Upper lobe of right lung (tissue), 1 donor: ENCODE data around the gene HMCN1. TPM values are rescaled to one million over a fixed set of nuclear protein-coding genes. Genes with fewer than 3 reads are reported as not detected.
"Not testable (repeated sequence)": the region's sequence is repeated elsewhere in the genome, so short reads cannot be mapped to it uniquely, and the experiment has no call there.

ENCODE experiments used
- ATAC-seq: fragments of 200-7000 bp; cut with Tn5 transposase; one replicate; pipeline ENCODE4 v1.9.1; 2020; ENCODE audit warnings: mild to moderate bottlenecking, moderate library complexity
- DNase-seq: peaks from one replicate; pipeline ENCODE4 v3.0.0-alpha.2; 2020
- H3K27ac ChIP-seq: fragments of 200-600 bp; one replicate; pipeline ENCODE4 v1.8.0; 2022
- H3K27me3 ChIP-seq: fragments of 200-600 bp; one replicate; pipeline ENCODE4 v1.8.0; 2022; ENCODE audit warnings: mild to moderate bottlenecking
- H3K36me3 ChIP-seq: fragments of 200-600 bp; one replicate; pipeline ENCODE4 v1.8.0; 2022
- H3K4me1 ChIP-seq: fragments of 200-600 bp; one replicate; pipeline ENCODE4 v1.8.0; 2022
- H3K4me3 ChIP-seq: fragments of 200-600 bp; one replicate; pipeline ENCODE4 v1.8.0; 2022; ENCODE audit warnings: mild to moderate bottlenecking
- H3K9me3 ChIP-seq: fragments of 200-600 bp; one replicate; pipeline ENCODE4 v1.8.0; 2022
- intact Hi-C: fragments of 100-400 bp; cut with DNase I; formaldehyde crosslinking; loops from one replicate; pipeline ENCODE4 v1.11.0; 2022
- total RNA-seq: library from RNA; stranded (reverse); fragmentation: NEBNext Ultra II Directional; extraction: Animal tissue kit (Norgen Biotek cat#: 25700); gene quantifications from one replicate; pipeline ENCODE4 v1.2.1, GENCODE V29; 2021
- TF ChIP-seq, protein P1 (sequence below): fragments of 200-600 bp; IDR thresholded peaks from one replicate; pipeline ENCODE4 v1.8.0; 2022; ENCODE audit warnings: antibody characterized with exemption
- donor health status: DM: no; HTN: yes; CAD: no; lungs with severe emphysema.

HMCN1 gene
- total RNA-seq, 1 donor from 2014 or later = 45.4 TPM

DNA sequence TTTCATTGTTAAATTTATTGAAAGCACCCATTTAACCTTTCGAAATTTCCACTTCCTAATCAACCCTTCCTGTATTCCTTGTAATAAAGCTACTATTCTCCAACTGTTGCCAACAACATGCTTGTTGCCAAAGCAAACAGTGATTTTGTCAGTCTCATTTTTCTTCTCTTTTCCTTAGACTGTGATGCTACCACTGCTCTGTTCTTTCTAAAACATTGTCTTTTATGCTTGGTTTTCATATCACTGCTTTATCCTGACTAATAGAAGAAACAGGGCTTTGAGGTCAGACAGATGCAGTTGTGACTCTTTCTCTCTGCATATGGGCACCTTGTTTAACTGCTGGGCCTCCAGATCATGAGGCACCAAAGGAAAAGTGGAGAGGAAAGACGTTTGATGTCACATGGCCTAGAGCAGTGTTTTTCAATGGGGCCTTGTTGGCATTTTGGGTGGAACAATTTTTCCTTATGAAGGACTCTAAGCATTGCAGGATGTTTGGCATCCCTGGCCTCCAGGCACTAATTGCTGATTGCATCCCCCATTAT lies 56.1 kb downstream of the HMCN1 start:
- Histone ChIP-seq H3K4me3 (no peak overlapping the region), H3K36me3 (no peaks in the 10 kb centered on the region), H3K4me1 (peaks cover 13% of the 10 kb centered on the region), H3K27me3 (no peaks in the 10 kb centered on the region), H3K9me3 (no peaks in the 10 kb centered on the region), H3K27ac (no peak overlapping the region)
- intact Hi-C loops = no loop called here
- no peak for ATAC-seq
- no peak for DNase-seq
- TF ChIP-seq, protein P1, sequence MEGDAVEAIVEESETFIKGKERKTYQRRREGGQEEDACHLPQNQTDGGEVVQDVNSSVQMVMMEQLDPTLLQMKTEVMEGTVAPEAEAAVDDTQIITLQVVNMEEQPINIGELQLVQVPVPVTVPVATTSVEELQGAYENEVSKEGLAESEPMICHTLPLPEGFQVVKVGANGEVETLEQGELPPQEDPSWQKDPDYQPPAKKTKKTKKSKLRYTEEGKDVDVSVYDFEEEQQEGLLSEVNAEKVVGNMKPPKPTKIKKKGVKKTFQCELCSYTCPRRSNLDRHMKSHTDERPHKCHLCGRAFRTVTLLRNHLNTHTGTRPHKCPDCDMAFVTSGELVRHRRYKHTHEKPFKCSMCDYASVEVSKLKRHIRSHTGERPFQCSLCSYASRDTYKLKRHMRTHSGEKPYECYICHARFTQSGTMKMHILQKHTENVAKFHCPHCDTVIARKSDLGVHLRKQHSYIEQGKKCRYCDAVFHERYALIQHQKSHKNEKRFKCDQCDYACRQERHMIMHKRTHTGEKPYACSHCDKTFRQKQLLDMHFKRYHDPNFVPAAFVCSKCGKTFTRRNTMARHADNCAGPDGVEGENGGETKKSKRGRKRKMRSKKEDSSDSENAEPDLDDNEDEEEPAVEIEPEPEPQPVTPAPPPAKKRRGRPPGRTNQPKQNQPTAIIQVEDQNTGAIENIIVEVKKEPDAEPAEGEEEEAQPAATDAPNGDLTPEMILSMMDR = no peak

DNA sequence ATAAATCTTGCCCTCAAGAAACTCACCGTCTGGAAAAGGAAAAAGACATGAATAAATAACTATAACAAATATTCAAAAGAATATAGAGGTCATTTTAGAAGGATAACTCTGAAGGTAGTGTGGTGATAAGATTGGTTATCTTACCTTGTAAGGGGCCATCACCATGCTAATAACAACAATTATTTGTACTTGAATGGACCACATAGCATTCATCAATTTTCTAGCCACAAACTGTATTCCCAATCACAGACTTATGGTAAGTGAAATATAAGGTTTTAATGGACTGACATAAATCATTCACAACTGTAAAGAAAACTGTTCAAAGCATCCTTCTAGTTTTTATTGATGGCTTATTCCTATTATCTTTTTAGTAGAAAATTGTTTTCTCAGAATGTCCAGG lies 57.8 kb downstream of the HMCN1 start:
- no peaks in the 10 kb centered on the region for H3K9me3 ChIP-seq
- H3K36me3 ChIP-seq = no peaks in the 10 kb centered on the region
- TF ChIP-seq, protein P1 = no peak
- H3K4me1 ChIP-seq = peaks cover 13% of the 10 kb centered on the region
- H3K4me3 ChIP-seq = no peak overlapping the region
- DNase-seq (no peak), ATAC-seq (no peak)
- no peaks in the 10 kb centered on the region for H3K27me3 ChIP-seq
- H3K27ac ChIP-seq = no peak overlapping the region
- intact Hi-C loops = no loop called here

DNA sequence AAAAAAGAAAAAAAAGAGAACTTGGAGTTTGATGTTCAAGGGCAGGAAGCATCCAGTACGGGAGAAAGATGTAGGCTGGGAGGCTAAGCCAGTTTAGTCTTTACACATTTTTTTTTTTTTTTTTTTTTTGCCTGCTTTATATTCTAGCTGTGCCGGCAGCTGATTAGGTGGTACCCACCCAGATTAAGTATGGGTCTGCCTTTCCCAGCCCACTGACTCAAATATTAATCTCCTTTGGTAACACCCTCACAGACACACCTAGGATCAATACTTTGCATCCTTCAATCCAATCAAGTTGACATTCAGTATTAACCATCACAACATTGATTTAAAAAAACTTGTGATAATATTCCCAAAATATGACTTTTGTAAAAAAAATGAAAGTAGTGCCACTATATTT lies 60.3 kb downstream of the HMCN1 start:
- intact Hi-C loops, H3K4me3 ChIP-seq, H3K36me3 ChIP-seq, H3K27me3 ChIP-seq, ATAC-seq, H3K9me3 ChIP-seq, DNase-seq, H3K27ac ChIP-seq: not testable (repeated sequence)
- H3K4me1 ChIP-seq = peaks cover 11% of the 10 kb centered on the region

DNA sequence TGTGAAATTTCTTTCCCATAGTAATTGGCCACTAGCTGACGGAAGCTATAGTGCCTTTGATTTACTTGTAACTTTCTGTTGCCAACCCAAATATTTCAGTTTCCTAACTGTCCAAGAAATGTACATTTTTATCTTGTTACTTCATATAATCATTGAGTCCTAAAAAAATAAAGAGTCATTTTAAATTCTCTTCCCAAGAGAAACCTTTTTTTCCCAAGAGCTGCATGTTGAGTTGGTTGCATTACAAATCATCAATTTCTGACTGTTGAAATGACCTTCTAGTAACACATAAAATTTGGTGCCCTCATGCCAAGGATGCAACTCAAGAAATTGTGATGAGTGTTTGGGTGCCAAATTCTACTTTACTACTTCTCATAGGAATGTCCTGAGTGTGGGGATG lies 61.0 kb downstream of the HMCN1 start:
- intact Hi-C loops = no loop called here
- Histone ChIP-seq H3K4me1 (peaks cover 4% of the 10 kb centered on the region), H3K27ac (no peak overlapping the region), H3K27me3 (no peaks in the 10 kb centered on the region), H3K36me3 (no peaks in the 10 kb centered on the region), H3K4me3 (no peak overlapping the region), H3K9me3 (no peaks in the 10 kb centered on the region)
- TF ChIP-seq, protein P1 = no peak
- no peak for DNase-seq
- no peak for ATAC-seq

DNA sequence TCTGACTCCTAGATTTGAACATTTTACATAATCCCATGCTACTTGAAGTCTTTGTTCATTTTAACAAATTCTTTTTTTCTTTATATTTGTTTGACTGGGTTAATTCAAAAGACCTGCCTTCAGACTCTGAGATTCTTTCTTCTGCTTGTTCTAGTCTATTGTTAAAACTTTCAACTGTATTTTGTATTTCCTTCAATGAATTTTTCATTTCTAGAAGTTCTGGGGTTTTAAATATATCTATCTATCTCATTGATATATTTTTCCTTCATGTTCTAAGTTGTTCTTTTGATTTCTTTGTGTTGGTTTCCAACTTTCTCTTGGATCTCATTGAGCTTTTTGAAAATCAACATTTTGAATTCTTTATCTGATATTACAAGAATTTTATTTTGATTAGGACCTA lies 64.3 kb downstream of the HMCN1 start:
- no peaks in the 10 kb centered on the region for H3K36me3 ChIP-seq
- no peaks in the 10 kb centered on the region for H3K9me3 ChIP-seq
- no peak overlapping the region for H3K4me3 ChIP-seq
- ATAC-seq = no peak
- no peak overlapping the region for H3K27ac ChIP-seq
- no peaks in the 10 kb centered on the region for H3K4me1 ChIP-seq
- H3K27me3 ChIP-seq = no peaks in the 10 kb centered on the region
- TF ChIP-seq, protein P1 = no peak
- intact Hi-C loops = no loop called here
- no peak for DNase-seq

DNA sequence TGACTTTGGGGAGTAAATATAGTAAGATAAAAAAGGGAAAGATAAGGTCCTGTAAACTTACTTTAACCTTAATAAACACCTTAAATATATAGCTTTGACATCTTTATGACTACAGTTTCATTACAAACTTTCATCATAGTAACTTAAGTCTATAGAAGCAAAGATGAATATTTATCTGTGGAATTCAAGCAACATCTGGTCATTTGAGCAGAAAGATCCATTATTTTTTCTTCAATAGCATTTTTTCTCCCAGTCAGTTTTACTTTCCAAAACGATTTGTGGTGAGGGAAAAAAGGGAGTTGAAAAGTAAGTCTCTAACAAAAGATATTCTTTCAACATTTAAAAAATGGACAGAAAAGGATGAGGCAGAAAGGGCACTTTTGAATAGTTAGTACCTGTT lies 69.0 kb downstream of the HMCN1 start:
- DNase-seq = no peak
- Histone ChIP-seq H3K9me3 (no peaks in the 10 kb centered on the region), H3K4me3 (no peak overlapping the region), H3K36me3 (no peaks in the 10 kb centered on the region), H3K4me1 (peaks cover 3% of the 10 kb centered on the region), H3K27ac (no peak overlapping the region), H3K27me3 (no peaks in the 10 kb centered on the region)
- intact Hi-C loops = no loop called here
- TF ChIP-seq, protein P1 = no peak
- ATAC-seq = no peak
